ENCODE results near the gene GBF1. TPM values are rescaled to one million over a fixed set of nuclear protein-coding genes. Genes with fewer than 3 reads are reported as not detected.

Gene GBF1
- total RNA-seq, 1 donor from 2014 or later: 24.0 TPM

GRCh38 chr10:102395400-102396316, 150.3 kb downstream of the GBF1 start, which contains the start of gene NFKB2:
Gene NFKB2 (plus strand): TSS chr10:102395705. CDS start chr10:102395960, 255 bp downstream.
- peak; percentile 70 for ATAC-seq

GRCh38 chr10:102396317-102396650, 151.0 kb downstream of the GBF1 start:
- ATAC-seq: no peak

DNA sequence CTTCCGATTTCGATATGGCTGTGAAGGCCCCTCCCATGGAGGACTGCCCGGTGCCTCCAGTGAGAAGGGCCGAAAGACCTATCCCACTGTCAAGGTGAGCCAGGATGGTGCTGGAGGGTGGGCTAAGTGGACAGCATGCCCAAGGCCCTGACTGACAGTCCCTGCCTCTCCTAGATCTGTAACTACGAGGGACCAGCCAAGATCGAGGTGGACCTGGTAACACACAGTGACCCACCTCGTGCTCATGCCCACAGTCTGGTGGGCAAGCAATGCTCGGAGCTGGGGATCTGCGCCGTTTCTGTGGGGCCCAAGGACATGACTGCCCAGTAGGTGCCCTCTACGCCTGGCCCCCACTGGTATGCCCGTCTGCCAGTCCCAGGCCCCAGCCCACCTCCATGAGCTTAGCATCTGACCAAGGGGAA, 151.4 kb downstream of the GBF1 start:
- ATAC-seq: no peak

DNA sequence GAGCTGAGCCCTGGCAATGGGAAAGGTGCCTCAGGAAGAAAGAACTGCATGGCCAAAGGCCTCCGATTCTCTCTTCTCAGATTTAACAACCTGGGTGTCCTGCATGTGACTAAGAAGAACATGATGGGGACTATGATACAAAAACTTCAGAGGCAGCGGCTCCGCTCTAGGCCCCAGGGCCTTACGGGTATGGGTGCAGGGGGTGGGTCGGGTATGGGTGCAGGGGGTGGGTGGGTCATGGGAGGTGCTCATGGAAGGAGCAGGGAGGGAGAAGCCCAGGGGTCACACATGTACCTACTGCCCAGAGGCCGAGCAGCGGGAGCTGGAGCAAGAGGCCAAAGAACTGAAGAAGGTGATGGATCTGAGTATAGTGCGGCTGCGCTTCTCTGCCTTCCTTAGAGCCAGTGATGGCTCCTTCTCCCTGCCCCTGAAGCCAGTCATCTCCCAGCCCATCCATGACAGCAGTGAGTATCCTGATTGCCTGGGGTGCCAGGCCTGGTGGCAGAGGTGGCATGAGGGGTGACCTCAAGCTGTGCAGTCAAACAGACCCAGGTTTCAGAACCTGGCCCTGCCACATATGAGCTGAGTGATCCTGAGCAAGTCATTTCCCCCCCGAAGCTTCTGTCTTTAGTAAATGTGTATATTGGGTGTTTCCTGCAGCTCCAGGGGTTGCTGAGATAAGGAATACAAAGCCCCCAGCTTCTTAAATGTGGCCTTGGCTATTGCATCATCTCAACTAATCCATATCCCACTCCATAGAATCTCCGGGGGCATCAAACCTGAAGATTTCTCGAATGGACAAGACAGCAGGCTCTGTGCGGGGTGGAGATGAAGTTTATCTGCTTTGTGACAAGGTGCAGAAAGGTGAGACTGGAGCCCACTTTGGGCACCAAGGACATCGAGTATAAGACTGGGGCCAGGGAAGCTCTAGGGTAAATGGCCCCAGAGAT, 152.2 kb downstream of the GBF1 start:
- ATAC-seq: no peak

GRCh38 chr10:102398172-102399020, 153.1 kb downstream of the GBF1 start:
- ATAC-seq: no peak

- ATAC-seq: peak; percentile 68
Measured at GRCh38 chr10:102399217-102400021, 154.1 kb downstream of the GBF1 start.

- ATAC-seq: no peak
Measured at GRCh38 chr10:102400076-102400475, 154.7 kb downstream of the GBF1 start.

DNA sequence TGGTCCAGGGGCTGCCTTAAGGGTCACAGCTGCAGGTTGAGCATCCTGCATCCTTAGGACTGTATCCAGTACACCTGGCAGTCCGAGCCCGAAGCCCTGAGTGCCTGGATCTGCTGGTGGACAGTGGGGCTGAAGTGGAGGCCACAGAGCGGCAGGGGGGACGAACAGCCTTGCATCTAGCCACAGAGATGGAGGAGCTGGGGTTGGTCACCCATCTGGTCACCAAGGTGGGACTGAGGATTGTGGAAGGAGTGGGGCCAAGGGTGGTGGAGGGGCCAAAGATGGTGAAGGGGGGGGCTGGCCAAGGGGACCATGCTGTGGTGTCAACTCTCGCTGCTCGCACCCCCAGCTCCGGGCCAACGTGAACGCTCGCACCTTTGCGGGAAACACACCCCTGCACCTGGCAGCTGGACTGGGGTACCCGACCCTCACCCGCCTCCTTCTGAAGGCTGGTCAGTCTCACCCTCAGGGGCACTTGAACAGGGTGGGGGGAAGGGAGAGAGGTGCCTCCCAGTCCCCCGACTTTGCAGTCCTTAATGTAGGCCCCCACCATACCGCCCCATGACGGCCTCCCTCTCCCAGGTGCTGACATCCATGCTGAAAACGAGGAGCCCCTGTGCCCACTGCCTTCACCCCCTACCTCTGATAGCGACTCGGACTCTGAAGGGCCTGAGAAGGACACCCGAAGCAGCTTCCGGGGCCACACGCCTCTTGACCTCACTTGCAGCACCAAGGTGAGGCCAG, 155.4 kb downstream of the GBF1 start:
- no peak for ATAC-seq

- no peak for ATAC-seq
Measured at GRCh38 chr10:102401342-102401654, 156.0 kb downstream of the GBF1 start.

DNA sequence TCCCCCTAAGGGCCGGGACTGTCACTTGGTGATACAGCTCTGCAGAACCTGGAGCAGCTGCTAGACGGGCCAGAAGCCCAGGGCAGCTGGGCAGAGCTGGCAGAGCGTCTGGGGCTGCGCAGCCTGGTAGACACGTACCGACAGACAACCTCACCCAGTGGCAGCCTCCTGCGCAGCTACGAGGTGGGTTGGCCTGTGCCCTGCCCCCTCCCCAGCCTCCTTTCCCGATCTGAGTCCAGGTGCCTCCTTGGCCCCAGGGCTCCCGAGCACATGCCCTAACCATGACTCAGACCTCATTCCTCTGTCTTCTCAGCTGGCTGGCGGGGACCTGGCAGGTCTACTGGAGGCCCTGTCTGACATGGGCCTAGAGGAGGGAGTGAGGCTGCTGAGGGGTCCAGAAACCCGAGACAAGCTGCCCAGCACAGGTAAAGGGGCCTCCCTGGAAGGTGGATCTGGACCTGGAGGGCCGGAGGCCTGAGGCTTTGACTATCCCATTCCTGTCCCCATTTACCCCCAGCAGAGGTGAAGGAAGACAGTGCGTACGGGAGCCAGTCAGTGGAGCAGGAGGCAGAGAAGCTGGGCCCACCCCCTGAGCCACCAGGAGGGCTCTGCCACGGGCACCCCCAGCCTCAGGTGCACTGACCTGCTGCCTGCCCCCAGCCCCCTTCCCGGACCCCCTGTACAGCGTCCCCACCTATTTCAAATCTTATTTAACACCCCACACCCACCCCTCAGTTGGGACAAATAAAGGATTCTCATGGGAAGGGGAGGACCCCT, 156.6 kb downstream of the GBF1 start:
- peak; percentile 62 for ATAC-seq

- ATAC-seq: no peak
Measured at GRCh38 chr10:102402512-102402896, 157.2 kb downstream of the GBF1 start.

- no peak for ATAC-seq
Measured at GRCh38 chr10:102403115-102403514, 157.8 kb downstream of the GBF1 start.

GRCh38 chr10:102404361-102405107, 159.2 kb downstream of the GBF1 start:
- ATAC-seq: no peak

- no peak for ATAC-seq
Measured at GRCh38 chr10:102405108-102405571, 159.8 kb downstream of the GBF1 start.

DNA sequence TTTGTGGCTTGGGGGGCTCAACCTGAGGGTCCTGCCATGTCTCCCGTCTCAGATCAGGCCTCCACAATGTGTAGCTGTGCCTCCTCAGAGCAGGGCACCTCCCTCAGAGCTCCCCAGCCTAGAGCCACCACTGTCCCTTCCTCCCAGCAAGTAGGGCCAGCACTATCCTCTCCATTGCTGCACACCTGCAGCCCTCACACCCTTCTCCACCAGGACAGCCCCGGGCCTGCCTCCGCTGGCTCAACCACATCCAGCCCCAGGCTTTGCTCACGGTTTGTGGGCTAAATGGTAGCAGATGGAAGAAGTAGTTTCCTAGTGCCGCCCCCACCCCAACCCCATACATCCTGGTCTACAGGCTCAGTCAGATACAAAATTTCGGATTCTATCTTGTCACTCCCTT, 160.3 kb downstream of the GBF1 start:
- ATAC-seq: no peak

DNA sequence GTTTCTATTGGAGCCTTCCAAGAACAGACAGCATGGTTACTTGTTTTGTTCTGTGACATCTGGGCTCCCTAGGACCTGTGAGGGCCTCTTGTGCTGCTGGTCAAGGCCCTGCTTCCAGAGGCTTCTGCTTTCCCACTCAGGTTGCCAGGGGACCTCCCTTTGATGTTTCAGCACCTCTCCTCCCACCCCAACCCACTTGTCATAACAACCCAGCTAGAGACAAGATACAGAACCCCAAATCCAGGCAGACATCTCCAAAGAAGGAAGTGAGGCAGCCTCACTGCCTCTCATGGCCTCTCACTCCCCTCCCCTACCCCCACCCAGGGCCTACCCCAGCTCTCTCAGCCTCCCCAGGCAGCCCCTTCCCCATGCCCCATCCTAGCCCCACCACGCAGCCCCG, 161.5 kb downstream of the GBF1 start:
- no peak for ATAC-seq

DNA sequence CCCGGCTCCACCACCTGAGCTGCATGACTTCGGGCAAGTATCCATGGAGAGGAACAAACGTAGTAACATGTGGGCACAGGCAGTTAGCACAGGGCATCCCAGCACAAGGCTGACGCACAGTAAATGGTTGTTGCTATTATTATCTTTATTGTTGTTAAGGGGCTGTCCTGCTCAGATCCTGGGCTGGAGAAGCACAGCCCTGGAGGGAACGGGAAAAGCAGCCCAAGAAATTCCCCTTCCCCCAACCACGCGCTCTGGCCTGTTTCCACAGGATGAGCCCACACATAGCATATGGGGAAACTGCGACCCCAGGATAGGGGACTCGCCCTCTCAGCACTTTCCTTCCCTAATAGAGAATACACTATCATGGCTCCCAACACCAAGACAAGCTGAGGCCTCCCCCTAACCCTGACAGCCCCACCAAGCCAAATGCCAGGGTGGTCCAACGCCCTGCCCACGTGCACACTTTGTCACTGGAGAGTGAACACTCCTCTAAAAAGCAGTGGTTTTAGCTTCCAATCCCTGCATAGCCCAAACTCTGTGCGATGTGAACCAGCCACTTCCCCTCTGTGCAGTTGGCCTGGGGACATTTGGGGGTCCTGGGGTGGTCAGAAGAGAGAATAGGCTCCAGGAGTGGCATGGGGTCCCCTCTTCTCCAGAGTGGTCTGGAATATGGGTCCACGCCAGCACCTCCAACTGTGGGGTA, 162.2 kb downstream of the GBF1 start:
- no peak for ATAC-seq

- ATAC-seq: no peak
Measured at GRCh38 chr10:102408131-102408727, 162.9 kb downstream of the GBF1 start.

All from esophagus mucosa (tissue), 1 donor.